Esophagus muscularis mucosa (tissue), 4 donors: Measurements from ENCODE around the gene PARP14. TPM values are rescaled to one million over a fixed set of nuclear protein-coding genes. Genes with fewer than 3 reads are reported as not detected.
A peak's percentile ranks its signal among the peaks of the same experiment; 100 is the strongest.

Experiments
- DNase-seq: peaks from one replicate; pipeline ENCODE4 v3.0.0-alpha.2; 2017; ENCODE audit errors: extremely low spot score
- H3K27ac ChIP-seq, 4 donors: fragments of 200-600 bp; sonication (generic); replicated peaks in 1 of 4; 1 replicate in 3 of 4; 2 replicates in 1 of 4; pipeline ENCODE4 v1.5.1; 2016 to 2019; ENCODE audit warnings: mild to moderate bottlenecking in 1 of 4
- H3K27me3 ChIP-seq, 4 donors: fragments of 200-600 bp; sonication (generic); one replicate each; pipeline versions ENCODE4 v1.5.1 to v1.6.0; 2016 to 2019
- H3K36me3 ChIP-seq, 4 donors: fragments of 200-600 bp; sonication (generic); one replicate each; pipeline ENCODE4 v1.5.1; 2016 to 2019
- H3K4me1 ChIP-seq, 4 donors: fragments of 200-600 bp; sonication (generic); one replicate each; pipeline ENCODE4 v1.5.1; 2016 to 2019
- H3K4me3 ChIP-seq, 4 donors: fragments of 200-600 bp; sonication (generic); 1 replicate in 2 of 4; 2 replicates in 2 of 4; pipeline ENCODE4 v1.5.1; 2016 to 2019; ENCODE audit warnings: mild to moderate bottlenecking in 4 of 4, moderate library complexity in 1 of 4
- H3K9me3 ChIP-seq, 4 donors: fragments of 200-600 bp; sonication (generic); 1 replicate in 3 of 4; 2 replicates in 1 of 4; pipeline ENCODE4 v1.5.1; 2016 to 2019
- CTCF ChIP-seq, 3 experiments: fragments of 200-600 bp in 2 of 3; fragments of 450-650 bp in 1 of 3; sonication (generic) in 2 of 3; IDR thresholded peaks; one replicate each; pipeline ENCODE4 v1.5.1; 2017 to 2019; ENCODE audit warnings: antibody characterized with exemption in 3 of 3, mild to moderate bottlenecking in 2 of 3, moderate library complexity in 1 of 3
- EP300 ChIP-seq: sonication (generic); formaldehyde crosslinking; IDR thresholded peaks from one replicate; pipeline ENCODE4 v1.6.1; 2017; ENCODE audit warnings: antibody characterized with exemption
- POLR2A ChIP-seq: fragments of 450-650 bp; IDR thresholded peaks from one replicate; pipeline ENCODE4 v1.6.1; 2017; ENCODE audit warnings: antibody characterized with exemption, moderate library complexity, mild to moderate bottlenecking, low read depth
- POLR2AphosphoS5 ChIP-seq, 2 donors: sonication (generic); formaldehyde crosslinking; IDR thresholded peaks; one replicate each; pipeline ENCODE4 v1.6.1; 2017; ENCODE audit warnings: antibody characterized with exemption in 2 of 2
- WGBS: methylation state at CpG from one replicate; pipeline ENCODE4 v1.1.5; 2018; 5-methylcytosine and 5-hydroxymethylcytosine counted together
- intact Hi-C: fragments of 100-400 bp; cut with DNase I; formaldehyde crosslinking; loops from one replicate; pipeline ENCODE4 v1.15.1; 2023
- total RNA-seq, 4 donors: library from RNA; depleted of rRNA; stranded (reverse); fragments of >200 nt; gene quantifications; one replicate each; pipeline versions ENCODE4 v1.1.0 to v1.2.1, GENCODE V29; 2016

PARP14 gene
- 10 to 100 TPM; 21.4 to 34.1 (median 22.5) TPM for total RNA-seq

- no peaks in the 10 kb centered on the region for H3K9me3 ChIP-seq
- H3K27me3 ChIP-seq = no peaks in the 10 kb centered on the region
- 3% methylated on average over 28 of the region's 63 CpGs for WGBS
- H3K4me1 ChIP-seq = peaks cover 20 to 46% (median 38%) of the 10 kb centered on the region in 4 donors
- H3K36me3 ChIP-seq = peaks cover 0 to 6% (median 0%) of the 10 kb centered on the region in 4 donors
- TF ChIP-seq POLR2A (peak; percentile 20), CTCF (IDR thresholded peaks at IDR 0.05) (peak in 1 of 3 experiments; percentile 12), EP300 (no peak), POLR2AphosphoS5 (IDR thresholded peaks at IDR 0.05) (peak; percentile 61 to 70)
- intact Hi-C loops = no loop called here
- peak within 1 kb of the TSS; percentile 94 to 97 (median 94) for H3K27ac ChIP-seq
- peak within 1 kb of the TSS; percentile 91 to 94 (median 93) for H3K4me3 ChIP-seq
- DNase-seq = no peak
Measured at GRCh38 chr3:122680475-122681283, at the start of gene PARP14. Gene PARP14 (plus strand): TSS chr3:122680839. CDS start chr3:122680884, 45 bp downstream.

- H3K4me3 ChIP-seq = no peak overlapping the region
- H3K36me3 ChIP-seq = no peaks in the 10 kb centered on the region
- intact Hi-C loops = no loop called here
- H3K4me1 ChIP-seq = no peaks in the 10 kb centered on the region
- no peaks in the 10 kb centered on the region for H3K9me3 ChIP-seq
- H3K27ac ChIP-seq = no peak overlapping the region
- DNase-seq = no peak
- WGBS = 60% methylated on average over 5 of the region's 5 CpGs
- H3K27me3 ChIP-seq = no peaks in the 10 kb centered on the region
- TF ChIP-seq CTCF (IDR thresholded peaks at IDR 0.05) = no peak
Measured at GRCh38 chr3:122635789-122636188, 44.9 kb upstream of the PARP14 start.

GRCh38 chr3:122636697-122637096 is 43.9 kb upstream of the PARP14 start:
- H3K27me3 ChIP-seq = no peaks in the 10 kb centered on the region
- H3K36me3 ChIP-seq = no peaks in the 10 kb centered on the region
- no peak overlapping the region for H3K27ac ChIP-seq
- H3K4me3 ChIP-seq = no peak overlapping the region
- no peaks in the 10 kb centered on the region for H3K4me1 ChIP-seq
- 55% methylated on average over 3 of the region's 3 CpGs for WGBS
- DNase-seq = peak; percentile 31
- TF ChIP-seq CTCF (IDR thresholded peaks at IDR 0.05) = no peak
- no peak for TF ChIP-seq POLR2A
- TF ChIP-seq POLR2AphosphoS5 (IDR thresholded peaks at IDR 0.05) = no peak
- intact Hi-C loops = no loop called here
- H3K9me3 ChIP-seq = no peaks in the 10 kb centered on the region

GRCh38 chr3:122640437-122640999 is 40.1 kb upstream of the PARP14 start:
- intact Hi-C loops = no loop called here
- DNase-seq = no peak
- H3K27me3 ChIP-seq = no peaks in the 10 kb centered on the region
- H3K9me3 ChIP-seq = no peaks in the 10 kb centered on the region
- H3K4me1 ChIP-seq = no peaks in the 10 kb centered on the region
- TF ChIP-seq POLR2A = no peak
- no peak for TF ChIP-seq EP300
- TF ChIP-seq CTCF (IDR thresholded peaks at IDR 0.05) = no peak
- TF ChIP-seq POLR2AphosphoS5 (IDR thresholded peaks at IDR 0.05) = no peak
- H3K36me3 ChIP-seq = no peaks in the 10 kb centered on the region
- no peak overlapping the region for H3K4me3 ChIP-seq
- no peak overlapping the region for H3K27ac ChIP-seq

- WGBS = 86% methylated on average over 2 of the region's 2 CpGs
- intact Hi-C loops = no loop called here
- H3K36me3 ChIP-seq = no peaks in the 10 kb centered on the region
Measured at GRCh38 chr3:122642935-122643334, 37.7 kb upstream of the PARP14 start.

More at GRCh38 chr3:122642935-122643334, 37.7 kb upstream of the PARP14 start:
- Histone ChIP-seq H3K27ac (no peak overlapping the region), H3K9me3 (no peaks in the 10 kb centered on the region), H3K4me1 (no peaks in the 10 kb centered on the region), H3K27me3 (no peaks in the 10 kb centered on the region), H3K4me3 (no peak overlapping the region)
- TF ChIP-seq POLR2AphosphoS5 (IDR thresholded peaks at IDR 0.05) (no peak), EP300 (no peak), POLR2A (no peak), CTCF (IDR thresholded peaks at IDR 0.05) (no peak)
- no peak for DNase-seq
